Activated CD4-positive, alpha-beta T cell treated with anti-CD3 and anti-CD28 coated beads, Interleukin-2, amount 50 U/mL, for 1 hour (primary cell): ENCODE data around the gene NKD2.
"Not testable (repeated sequence)": the region's sequence is repeated elsewhere in the genome, so short reads cannot be mapped to it uniquely, and the experiment has no call there.

ENCODE experiments used
- DNase-seq: peaks from one replicate; pipeline ENCODE4 v3.0.0-alpha.2; 2020

The NKD2 gene

GRCh38 chr5:1075931-1076330, 67.3 kb downstream of the NKD2 start:
- no peak for DNase-seq

GRCh38 chr5:1076406-1076805, 67.8 kb downstream of the NKD2 start:
- DNase-seq = no peak

- no peak for DNase-seq
These were observed 68.4 kb downstream of the NKD2 start for GRCh38 chr5:1077026-1077425.

GRCh38 chr5:1077491-1078020, 69.0 kb downstream of the NKD2 start:
- DNase-seq = no peak

GRCh38 chr5:1078206-1078605, 69.6 kb downstream of the NKD2 start:
- DNase-seq = no peak

DNA sequence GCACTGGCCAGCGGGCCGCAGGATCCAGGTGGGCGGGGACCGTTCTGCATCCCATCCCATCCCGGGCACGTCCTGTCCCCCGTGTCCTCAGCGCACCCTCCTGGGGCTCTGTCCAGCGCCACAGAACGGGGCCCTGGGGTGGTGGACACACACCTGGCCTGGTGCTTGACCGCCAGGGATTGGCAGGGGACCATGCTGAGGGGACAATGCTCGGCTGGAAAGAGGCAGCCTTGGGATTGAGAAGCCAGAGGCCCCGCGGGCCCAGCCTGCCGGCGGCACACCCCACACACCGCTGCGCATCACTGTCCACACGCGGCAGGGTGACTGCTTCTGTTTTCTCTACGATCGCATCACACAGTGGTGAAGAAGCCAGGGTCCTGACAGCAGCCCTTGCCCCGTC, 70.2 kb downstream of the NKD2 start:
- DNase-seq = no peak

DNA sequence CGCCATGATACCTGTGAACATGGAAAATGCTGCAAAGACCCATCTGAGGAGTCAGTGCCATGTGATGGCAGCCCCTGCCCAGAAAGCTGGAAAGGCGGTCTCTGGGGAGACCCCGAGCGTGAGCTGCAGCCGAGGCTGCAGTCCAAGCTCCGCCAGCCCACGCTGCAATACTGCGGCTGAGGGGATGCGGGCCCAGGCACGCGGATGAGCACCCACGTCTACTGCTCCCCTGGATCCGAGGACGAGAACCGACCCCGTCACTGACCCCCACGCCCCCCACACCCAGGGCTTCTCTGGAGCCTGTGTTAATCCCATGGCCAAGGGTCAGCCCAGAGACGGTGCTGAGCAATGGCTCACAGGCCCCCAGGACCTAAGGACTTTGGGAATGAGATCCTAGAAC, 70.9 kb downstream of the NKD2 start:
- no peak for DNase-seq

GRCh38 chr5:1079961-1080360, 71.4 kb downstream of the NKD2 start:
- no peak for DNase-seq

GRCh38 chr5:1080432-1080831, 71.8 kb downstream of the NKD2 start:
- no peak for DNase-seq

DNA sequence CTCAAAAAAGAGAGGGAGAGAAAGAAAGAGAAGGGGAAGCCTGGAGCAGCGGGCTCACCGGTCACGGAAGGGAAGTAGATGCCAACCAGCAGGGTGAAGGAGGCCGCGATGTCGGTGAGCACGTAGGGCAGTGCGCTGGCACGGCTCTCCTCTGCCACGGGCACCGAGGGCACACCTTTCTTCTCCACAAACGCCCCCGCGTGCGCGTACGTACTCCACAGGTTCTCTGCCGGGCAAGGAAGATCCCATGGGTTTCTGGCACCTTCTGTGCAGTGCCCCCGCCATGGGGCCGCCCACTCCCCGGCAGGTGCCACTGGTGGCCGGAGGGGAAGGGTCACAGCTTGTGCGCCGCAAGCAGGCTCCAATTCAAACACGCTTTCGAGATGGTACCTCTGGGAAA, 72.9 kb downstream of the NKD2 start:
- no peak for DNase-seq

- DNase-seq = not testable (repeated sequence)
These were observed 74.4 kb downstream of the NKD2 start for GRCh38 chr5:1083026-1083425.

DNA sequence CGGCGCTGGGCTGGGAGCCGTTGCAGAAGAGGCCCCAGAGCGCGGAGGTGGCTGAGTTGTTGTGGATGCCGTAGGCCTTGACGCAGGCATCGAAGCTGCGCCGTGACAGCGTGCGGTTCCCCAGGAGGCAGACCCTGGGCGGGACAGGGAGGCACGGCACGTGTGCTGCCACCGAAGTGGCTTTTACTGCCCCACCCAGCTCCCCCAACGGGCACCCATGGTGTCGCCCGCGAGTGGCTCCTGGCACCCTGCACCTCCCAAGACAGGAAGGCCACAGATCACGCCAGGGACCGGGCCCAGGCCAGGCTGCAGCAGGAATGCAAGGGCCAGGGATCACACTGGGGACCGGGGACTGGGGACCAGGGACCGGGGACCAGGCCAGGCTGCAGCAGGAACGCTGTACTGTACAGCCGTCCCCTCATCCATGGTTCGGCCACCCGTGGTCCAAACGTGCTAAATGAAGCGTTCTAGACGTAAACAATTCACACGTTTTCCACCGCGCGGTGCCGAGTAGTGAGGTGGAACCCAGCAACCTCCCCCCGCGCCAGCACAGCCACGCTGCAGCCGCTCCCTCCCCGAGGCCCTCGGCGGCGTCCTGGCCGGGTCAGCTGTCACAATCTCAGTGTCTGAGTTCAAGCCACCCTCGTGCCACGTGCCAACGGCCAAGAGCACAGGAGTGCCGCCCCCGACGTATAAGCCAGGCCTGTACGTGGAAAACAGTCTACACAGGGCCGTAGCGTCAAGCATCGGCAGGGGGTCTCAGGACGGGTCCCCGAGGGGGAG, 75.4 kb downstream of the NKD2 start:
- DNase-seq = no peak

DNA sequence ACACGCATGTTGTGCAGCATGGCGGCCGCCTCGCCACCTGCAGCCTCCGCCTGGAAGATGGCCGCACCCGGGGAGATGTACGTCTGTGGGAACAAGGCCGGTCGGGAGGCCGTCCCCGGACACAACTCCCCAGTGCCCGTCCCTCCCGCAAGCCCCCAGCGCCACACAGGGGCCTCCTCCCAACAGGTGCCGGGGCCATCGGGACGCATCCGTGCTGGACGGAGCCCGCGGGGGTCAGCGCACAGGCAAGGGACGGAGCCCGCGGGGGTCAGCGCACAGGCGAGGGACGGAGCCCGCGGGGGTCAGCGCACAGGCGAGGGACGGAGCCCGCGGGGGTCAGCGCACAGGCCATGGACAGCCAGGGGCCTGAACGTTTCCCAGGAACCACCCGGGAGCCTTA, 76.8 kb downstream of the NKD2 start:
- DNase-seq = no peak

GRCh38 chr5:1086137-1086536, 77.5 kb downstream of the NKD2 start:
- no peak for DNase-seq

DNA sequence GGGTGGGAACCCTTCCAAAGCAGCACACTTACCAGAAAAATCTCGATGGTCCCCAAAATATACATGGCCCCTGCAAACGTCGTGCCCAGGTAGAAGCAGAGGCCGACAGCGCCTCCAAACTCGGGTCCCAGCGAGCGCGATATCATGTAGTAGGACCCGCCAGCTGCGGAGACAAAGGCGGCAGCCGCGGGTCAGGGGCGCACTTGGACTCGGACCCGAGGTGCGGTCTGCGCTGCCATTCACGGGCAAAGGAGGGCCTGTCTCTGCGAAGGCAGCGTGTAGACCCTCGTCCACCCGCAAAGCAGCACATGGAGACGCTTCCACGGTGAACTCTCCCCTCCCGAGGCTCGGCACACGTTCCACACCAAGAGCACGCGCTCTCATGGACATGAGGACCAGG, 78.3 kb downstream of the NKD2 start:
- no peak for DNase-seq

DNA sequence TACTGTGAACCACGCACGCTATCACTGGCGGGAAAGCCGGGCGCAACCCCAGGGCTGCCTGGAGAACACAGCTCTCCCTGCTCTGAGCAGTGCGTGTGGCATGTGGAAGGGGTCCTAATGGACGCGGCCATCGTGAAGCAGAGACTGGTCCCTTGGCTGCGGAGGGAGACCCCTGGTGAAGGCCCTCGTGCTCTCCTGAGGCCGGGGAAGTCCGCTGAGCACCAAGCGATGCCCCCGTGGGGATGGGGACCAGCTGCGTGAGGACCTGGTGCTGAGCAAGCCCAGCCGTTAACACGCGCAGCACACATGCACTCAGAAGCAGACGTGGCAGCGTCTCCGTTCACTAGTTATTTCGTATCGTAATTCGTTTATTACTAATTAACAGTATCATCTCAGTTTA, 78.8 kb downstream of the NKD2 start:
- DNase-seq = no peak

DNA sequence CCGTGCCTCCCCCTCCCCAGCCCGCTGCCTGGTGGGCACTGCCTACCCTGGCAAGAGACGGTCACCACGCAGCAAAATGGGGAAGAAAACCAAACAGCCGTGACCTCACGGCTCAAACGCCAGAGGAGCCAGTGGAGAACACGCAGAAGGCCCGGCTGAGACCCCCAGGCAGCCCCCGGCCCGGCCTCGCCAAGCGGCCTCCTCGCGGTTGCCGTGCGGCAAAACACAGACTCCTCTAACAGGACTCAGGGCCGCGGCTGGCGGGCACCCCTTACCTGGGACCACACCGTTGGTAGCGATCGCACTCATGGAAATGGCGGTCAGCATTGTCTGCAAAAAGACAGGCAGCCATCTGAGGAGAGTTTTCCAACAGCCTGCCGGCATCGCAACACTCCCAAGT, 79.4 kb downstream of the NKD2 start:
- DNase-seq = no peak
